Stomach (tissue), 4 donors: ENCODE data around the gene UST.

Experiments used
- CTCF ChIP-seq, 7 experiments: fragments of 450-650 bp in 4 of 7; fragments of 200-600 bp in 3 of 7; sonication (generic) in 3 of 7; IDR thresholded peaks; one replicate each; pipeline ENCODE4 v1.5.1; 2016 to 2019; ENCODE audit warnings: antibody characterized with exemption in 7 of 7, control low read depth in 2 of 7, mild to moderate bottlenecking in 1 of 7
- POLR2A ChIP-seq, 4 donors: fragments of 450-650 bp; IDR thresholded peaks; one replicate each; pipeline ENCODE4 v1.6.1; 2016; ENCODE audit warnings: antibody characterized with exemption in 4 of 4, control low read depth in 2 of 4, mild to moderate bottlenecking in 1 of 4, moderate library complexity in 1 of 4

GRCh38 chr6:148885136-148885865 is 138.5 kb downstream of the UST start:
- TF ChIP-seq POLR2A (IDR thresholded peaks at IDR 0.05) (no peak), CTCF (IDR thresholded peaks at IDR 0.05) (no peak)
